ENCODE measurements around the gene KLHDC4. TPM values are rescaled to one million over a fixed set of nuclear protein-coding genes. Genes with fewer than 3 reads are reported as not detected.

KLHDC4 gene
- total and polyA plus RNA-seq, 9 of the 15 experiments (the other 6 are each of a cell fraction or from before 2014, with no cell fraction given) = 1.3 to 68.1 (median 32.8) TPM

GRCh38 chr16:87806641-87807546 lies 41.1 kb upstream of the KLHDC4 start (continued):
- TF ChIP-seq THAP12 (CRISPR knock-in tag; IDR thresholded peaks at IDR 0.05) (no peak), MBD2 (IDR thresholded peaks at IDR 0.05; ENCODE audit: borderline replicate concordance, low read depth) (peak; percentile 37; the same call in 1 of the 2 replicates), SMAD4 (CRISPR knock-in tag; conservative IDR thresholded peaks at IDR 0.05) (peak; percentile 89), ZNF280A (IDR thresholded peaks at IDR 0.05; ENCODE audit: low read depth, partially characterized antibody) (no peak), YY1 (IDR thresholded peaks at IDR 0.05; ENCODE audit: borderline replicate concordance in 1 of 3, control insufficient read depth in 1 of 3, extremely low read depth in 1 of 3, insufficient read depth in 3 of 3, insufficient read length in 1 of 3, insufficient replicate concordance in 2 of 3, low read depth in 1 of 3, low read length in 2 of 3) (peak in 1 of 3 experiments; percentile 61), POLR2H (tag; IDR thresholded peaks at IDR 0.05; ENCODE audit: low read depth) (peak; percentile 88), POLR3G (IDR thresholded peaks at IDR 0.05; ENCODE audit: extremely low read depth, insufficient read length, insufficient replicate concordance) (no peak), HNRNPK (IDR thresholded peaks at IDR 0.05; ENCODE audit: low read depth, low read length, poor library complexity, severe bottlenecking) (no peak), DIDO1 (tag; IDR thresholded peaks at IDR 0.05; ENCODE audit: low read depth) (no peak), ZNF644 (tag; IDR thresholded peaks at IDR 0.05; ENCODE audit: low read depth) (peak; percentile 91), PHF20 (IDR thresholded peaks at IDR 0.05; ENCODE audit: partially characterized antibody) (no peak), POLR2B (IDR thresholded peaks at IDR 0.05; ENCODE audit: low read depth, partially characterized antibody) (peak; percentile 41), RAD51 (IDR thresholded peaks at IDR 0.05; ENCODE audit: borderline replicate concordance, low read depth) (no peak), ZNF174 (CRISPR knock-in tag; IDR thresholded peaks at IDR 0.05) (no peak), TCF7L2 (IDR thresholded peaks at IDR 0.05; ENCODE audit: low read depth, low read length) (no peak), PHB (CRISPR knock-in tag; IDR thresholded peaks at IDR 0.05) (no peak), CEBPG (CRISPR knock-in tag; IDR thresholded peaks at IDR 0.05) (peak; percentile 99), CEBPG (tag; conservative IDR thresholded peaks at IDR 0.05 in 1 of 2, IDR thresholded peaks at IDR 0.05 in 1 of 2) (peak; percentile 74 to 96), POLR2A (conservative IDR thresholded peaks at IDR 0.05) (no peak)
- TF ChIP-seq, protein P1, sequence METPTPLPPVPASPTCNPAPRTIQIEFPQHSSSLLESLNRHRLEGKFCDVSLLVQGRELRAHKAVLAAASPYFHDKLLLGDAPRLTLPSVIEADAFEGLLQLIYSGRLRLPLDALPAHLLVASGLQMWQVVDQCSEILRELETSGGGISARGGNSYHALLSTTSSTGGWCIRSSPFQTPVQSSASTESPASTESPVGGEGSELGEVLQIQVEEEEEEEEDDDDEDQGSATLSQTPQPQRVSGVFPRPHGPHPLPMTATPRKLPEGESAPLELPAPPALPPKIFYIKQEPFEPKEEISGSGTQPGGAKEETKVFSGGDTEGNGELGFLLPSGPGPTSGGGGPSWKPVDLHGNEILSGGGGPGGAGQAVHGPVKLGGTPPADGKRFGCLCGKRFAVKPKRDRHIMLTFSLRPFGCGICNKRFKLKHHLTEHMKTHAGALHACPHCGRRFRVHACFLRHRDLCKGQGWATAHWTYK (CRISPR knock-in tag; IDR thresholded peaks at IDR 0.05) = no peak; the same call in 1 of the 2 replicates
- TF ChIP-seq, protein P2, sequence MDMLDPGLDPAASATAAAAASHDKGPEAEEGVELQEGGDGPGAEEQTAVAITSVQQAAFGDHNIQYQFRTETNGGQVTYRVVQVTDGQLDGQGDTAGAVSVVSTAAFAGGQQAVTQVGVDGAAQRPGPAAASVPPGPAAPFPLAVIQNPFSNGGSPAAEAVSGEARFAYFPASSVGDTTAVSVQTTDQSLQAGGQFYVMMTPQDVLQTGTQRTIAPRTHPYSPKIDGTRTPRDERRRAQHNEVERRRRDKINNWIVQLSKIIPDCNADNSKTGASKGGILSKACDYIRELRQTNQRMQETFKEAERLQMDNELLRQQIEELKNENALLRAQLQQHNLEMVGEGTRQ (CRISPR knock-in tag; IDR thresholded peaks at IDR 0.05) = no peak
